IPS DF 6.9 (cell line): Measurements from ENCODE around the gene CD7.

Experiments used
- DNase-seq: peaks from one replicate; pipeline ENCODE4 v3.0.0-alpha.2; 2013; ENCODE audit warnings: low read depth, low spot score
- H3K27ac ChIP-seq: one replicate; pipeline ENCODE4 v1.5.1; 2013; ENCODE audit warnings: low read length, control low read depth
- H3K27me3 ChIP-seq: 2 replicates; pipeline ENCODE4 v1.6.1; 2013; ENCODE audit warnings: mild to moderate bottlenecking, low read length; ENCODE audit not compliant: control insufficient read depth, insufficient read depth
- H3K36me3 ChIP-seq: 2 replicates; pipeline ENCODE4 v1.6.1; 2013; ENCODE audit warnings: low read length; ENCODE audit not compliant: control insufficient read depth, insufficient read depth
- H3K4me1 ChIP-seq: 2 replicates; pipeline ENCODE4 v1.6.1; 2013; ENCODE audit warnings: low read length; ENCODE audit not compliant: control insufficient read depth, insufficient read depth
- H3K4me3 ChIP-seq: 2 replicates; pipeline ENCODE4 v1.5.1; 2013; ENCODE audit warnings: mild to moderate bottlenecking, low read length
- H3K9me3 ChIP-seq: 2 replicates; pipeline ENCODE4 v1.6.1; 2013; ENCODE audit warnings: low read length, inconsistent platforms; ENCODE audit not compliant: control insufficient read depth, insufficient read depth
- WGBS: extraction: QIAGEN DNeasy Blood & Tissue Kit; methylation state at CpG from one replicate; pipeline ENCODE4 v1.1.7; 2013; ENCODE audit warnings: mixed read lengths, missing lambda C conversion rate; ENCODE audit not compliant: insufficient read length, insufficient coverage; 5-methylcytosine and 5-hydroxymethylcytosine counted together

CD7 gene

DNA sequence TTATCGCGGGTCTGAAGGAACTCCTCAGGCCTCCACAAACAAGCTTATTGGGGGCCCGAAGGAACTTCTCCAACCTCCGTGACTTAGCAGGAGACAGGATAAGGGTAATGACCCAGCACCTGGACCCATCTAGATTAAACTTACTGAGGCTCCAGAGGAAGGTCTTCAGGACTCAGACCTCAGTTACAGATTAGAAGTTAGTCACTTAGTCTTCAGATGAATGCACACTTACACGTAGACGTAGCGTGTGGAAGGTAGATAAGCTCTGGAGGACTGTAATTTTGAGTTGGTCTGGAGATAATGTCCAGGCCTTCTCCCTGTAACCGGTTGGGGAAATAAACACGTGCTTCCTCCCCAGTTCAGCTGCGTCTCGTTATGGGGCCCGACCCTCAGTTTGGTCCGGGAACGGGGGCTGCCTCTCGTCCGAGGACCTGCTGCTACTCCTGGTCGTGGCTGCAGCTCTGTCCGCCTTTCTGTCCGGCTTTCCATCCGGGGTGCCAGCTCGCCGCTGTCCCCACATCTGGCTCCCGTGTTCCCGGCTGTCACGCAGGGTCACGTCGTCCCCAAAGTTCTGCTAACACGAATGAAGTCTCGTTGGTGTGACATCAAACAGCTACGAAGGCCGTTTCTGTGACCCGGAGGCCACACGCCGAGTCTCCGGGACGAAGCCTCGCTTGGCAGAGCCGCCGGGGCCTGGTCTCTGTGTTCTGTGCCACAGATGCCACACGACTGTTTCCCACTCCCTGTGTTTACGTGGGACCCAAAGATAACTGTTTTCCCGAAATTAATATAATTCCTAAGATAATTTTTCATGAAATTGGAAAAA lies 28.0 kb upstream of the CD7 start:
- H3K4me1 ChIP-seq, result no peaks in the 10 kb centered on the region
- no peaks in the 10 kb centered on the region; the same call in 1 of the 2 replicates for H3K36me3 ChIP-seq
- H3K27ac ChIP-seq, result no peak overlapping the region
- H3K9me3 ChIP-seq, result no peaks in the 10 kb centered on the region
- no peaks in the 10 kb centered on the region for H3K27me3 ChIP-seq
- no peak overlapping the region for H3K4me3 ChIP-seq
- no CpG with 5 or more reads among the region's 42 CpGs for WGBS
- no peak for DNase-seq

DNA sequence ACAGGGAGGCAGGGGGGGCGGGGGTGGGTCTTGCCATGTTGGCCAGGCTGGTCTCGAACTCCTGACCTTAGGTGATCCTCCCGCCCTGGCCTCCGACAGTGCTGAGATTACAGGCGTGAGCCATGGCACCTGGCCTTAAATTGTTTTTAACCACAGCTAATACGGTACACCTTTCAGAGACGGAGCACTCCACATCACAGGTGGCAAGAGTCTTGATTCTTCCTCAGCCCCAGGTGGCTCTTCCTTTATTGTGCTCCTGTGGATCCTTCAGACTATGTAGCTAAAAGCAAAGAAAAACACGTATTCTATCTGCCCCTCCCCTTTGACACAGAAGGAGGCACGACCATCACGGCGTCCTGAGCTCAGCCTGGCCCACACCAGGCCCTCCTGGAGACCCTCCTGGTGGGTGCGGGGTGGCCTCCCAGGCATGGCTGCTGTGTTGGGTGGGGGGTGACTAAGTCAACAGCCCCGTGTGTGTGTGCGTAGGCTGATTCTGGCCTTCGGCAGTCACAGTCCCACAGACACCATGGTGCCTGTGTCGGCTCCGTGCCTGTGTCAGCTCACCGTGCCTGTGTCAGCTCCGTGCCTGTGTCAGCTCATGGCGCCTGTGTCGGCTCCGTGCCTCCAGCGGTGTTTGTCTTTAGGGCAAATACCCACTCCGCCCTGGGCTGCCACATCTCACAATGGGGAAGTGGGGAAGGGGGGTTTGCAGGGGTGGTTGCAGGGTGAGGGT lies 26.9 kb upstream of the CD7 start:
- Histone ChIP-seq H3K27me3 (no peaks in the 10 kb centered on the region), H3K27ac (no peak overlapping the region), H3K4me3 (no peak overlapping the region), H3K36me3 (no peaks in the 10 kb centered on the region; the same call in 1 of the 2 replicates), H3K4me1 (peaks cover 1% of the 10 kb centered on the region; the same call in 1 of the 2 replicates), H3K9me3 (no peaks in the 10 kb centered on the region)
- WGBS, result no CpG with 5 or more reads among the region's 24 CpGs
- no peak for DNase-seq

DNA sequence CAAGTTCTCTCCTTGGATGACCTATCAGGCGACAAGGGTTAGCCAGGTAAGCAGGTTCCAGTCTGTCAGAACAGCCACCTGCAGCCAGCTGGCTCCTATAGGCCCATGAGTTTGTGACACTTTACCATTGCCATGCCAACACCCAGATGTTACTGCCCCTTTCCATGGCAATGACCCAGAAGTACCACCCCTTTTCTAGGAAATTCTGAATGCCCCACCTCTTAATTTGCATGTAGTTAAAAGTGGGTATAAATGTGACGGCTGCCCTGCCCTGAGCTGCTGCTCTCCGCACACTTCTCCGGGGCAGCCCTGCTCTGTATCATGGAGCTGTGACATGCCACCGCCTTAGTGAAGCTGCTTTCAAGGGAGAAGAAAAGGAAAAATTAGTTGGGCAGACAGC lies 26.2 kb upstream of the CD7 start:
- Histone ChIP-seq H3K4me1 (peaks cover 2% of the 10 kb centered on the region; the same call in 1 of the 2 replicates), H3K27me3 (no peaks in the 10 kb centered on the region), H3K4me3 (no peak overlapping the region), H3K27ac (no peak overlapping the region), H3K9me3 (no peaks in the 10 kb centered on the region), H3K36me3 (no peaks in the 10 kb centered on the region; the same call in 1 of the 2 replicates)
- WGBS, result no CpG with 5 or more reads among the region's 5 CpGs
- DNase-seq, result no peak

DNA sequence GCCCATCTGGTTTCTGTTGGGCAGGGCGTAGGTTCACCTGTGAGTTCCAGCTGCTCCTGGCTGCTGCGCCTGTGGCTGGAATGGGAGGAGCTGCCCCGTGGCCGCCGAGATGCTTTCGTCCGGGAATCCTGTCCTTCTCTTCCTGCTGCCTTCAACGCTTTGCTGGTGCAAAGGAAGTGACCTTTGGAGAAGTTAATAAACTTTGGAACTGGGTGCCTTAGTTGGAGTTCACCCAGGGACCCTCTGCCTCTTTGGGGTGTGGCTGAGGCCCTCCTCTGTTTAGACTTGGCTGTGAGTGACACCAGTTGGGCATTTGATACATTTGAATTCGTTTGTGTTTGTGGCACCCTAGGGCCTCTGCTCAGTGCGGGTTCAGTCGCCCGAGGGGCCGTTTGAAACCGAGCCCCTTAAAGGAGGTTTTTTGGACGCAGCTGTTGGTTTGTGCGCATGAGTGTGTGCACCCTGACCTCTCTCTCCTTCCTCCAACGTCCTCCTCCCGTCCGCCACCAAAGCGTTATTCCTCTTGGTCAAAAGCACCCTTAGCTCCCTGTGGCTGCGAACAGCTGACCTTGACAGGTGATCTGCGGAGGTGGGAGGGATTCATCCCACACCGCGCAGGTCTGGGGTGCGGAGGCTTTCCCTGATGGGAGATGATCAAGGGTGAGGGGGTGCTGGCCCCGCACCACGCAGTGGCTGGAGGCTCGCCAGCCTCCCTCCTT lies 25.1 kb upstream of the CD7 start:
- no peaks in the 10 kb centered on the region for H3K27me3 ChIP-seq
- WGBS, result no CpG with 5 or more reads among the region's 28 CpGs
- H3K27ac ChIP-seq, result no peak overlapping the region
- no peaks in the 10 kb centered on the region for H3K9me3 ChIP-seq
- no peaks in the 10 kb centered on the region; the same call in 1 of the 2 replicates for H3K36me3 ChIP-seq
- no peak overlapping the region for H3K4me3 ChIP-seq
- DNase-seq, result no peak
- H3K4me1 ChIP-seq, result peaks cover 2% of the 10 kb centered on the region; the same call in 1 of the 2 replicates

DNA sequence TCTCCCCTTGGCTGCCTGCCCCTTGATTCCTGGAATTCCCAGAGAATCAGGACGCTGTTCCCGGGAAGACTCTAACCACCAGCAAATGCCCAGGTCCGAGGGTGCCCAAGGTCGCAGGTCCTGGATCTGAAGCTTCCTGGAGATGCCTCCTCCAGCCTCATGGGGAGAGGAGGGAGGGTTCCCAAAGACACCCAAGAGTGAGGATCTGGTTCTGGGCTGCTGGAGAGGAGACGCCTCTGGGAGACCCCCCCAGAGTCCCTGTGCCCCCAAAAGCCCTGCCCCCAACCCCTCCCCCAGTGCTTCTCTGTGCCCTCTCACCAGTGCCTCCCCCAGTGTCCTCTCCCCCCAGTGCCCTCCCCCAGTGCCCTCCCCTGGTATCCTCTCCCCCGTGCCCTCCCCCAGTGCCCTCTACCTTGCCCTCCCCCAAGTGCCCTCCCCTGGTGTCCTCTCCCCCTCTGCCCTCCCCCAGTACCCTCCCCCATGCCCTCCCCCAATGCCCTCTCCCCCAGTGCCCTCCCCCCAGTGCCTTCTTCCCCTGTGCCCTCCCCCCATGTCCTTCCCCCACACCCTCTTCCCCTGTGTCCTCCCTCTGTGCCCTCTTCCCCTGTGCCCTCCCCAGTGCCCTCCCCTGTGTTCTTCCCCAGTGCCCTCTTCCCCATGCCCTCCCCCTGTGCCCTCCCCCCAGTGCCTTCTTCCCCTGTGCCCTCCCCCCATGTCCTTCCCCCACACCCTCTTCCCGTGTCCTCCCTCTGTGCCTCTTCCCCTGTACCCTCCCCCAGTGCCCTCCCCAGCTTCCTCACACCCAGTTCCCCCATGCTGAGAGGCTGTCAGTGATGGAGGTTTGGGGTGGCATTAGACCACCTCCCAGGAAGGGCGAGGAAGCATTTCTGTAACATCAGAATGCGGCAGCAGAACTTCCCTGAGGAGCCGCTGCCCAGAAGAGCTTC lies 22.5 kb upstream of the CD7 start:
- no CpG with 5 or more reads among the region's 10 CpGs for WGBS
- peaks cover 4% of the 10 kb centered on the region for H3K4me1 ChIP-seq
- no peak overlapping the region for H3K27ac ChIP-seq
- DNase-seq, result no peak
- no peak overlapping the region for H3K4me3 ChIP-seq
- H3K9me3 ChIP-seq, result no peaks in the 10 kb centered on the region
- no peaks in the 10 kb centered on the region; the same call in 1 of the 2 replicates for H3K36me3 ChIP-seq
- H3K27me3 ChIP-seq, result peaks cover 4% of the 10 kb centered on the region; the same call in 1 of the 2 replicates

DNA sequence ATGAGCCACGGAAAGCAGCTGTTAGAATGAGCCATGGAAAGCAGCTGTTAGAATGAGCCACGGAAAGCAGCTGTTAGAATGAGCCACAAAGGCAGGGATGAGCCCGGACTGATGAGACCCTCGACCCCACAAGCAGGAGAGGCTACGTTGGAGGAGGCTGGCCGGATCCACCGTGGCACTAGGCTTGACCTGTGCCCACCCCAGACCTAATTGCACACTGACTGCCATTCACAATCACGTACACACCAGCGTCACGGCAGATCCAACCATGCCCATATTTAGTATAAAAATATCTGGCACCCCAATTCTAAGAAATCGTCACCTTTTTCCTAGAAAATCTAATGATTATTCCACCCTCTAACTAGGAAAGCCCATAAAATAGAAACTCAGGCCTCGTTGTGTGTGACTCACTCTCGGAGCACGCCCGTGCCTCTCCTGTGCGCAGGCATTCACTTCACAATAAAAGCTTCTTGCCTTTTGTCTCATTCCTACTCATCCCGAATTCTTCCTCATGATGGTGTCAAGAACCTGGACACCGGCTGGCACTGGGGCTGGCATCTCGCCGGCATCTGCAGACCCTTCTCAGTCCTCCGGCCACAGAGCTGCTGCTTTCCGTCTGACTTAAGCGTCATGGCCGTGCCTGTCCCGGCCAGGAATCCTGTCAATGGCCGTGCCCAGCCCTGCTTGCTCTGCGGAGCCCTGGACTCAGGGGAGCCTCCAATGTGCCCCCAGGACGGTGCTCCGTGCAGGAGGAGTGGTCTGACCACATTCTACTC lies 21.6 kb upstream of the CD7 start:
- no CpG with 5 or more reads among the region's 29 CpGs for WGBS
- no peaks in the 10 kb centered on the region for H3K9me3 ChIP-seq
- peaks cover 12% of the 10 kb centered on the region for H3K27me3 ChIP-seq
- H3K27ac ChIP-seq, result no peak overlapping the region
- H3K4me3 ChIP-seq, result no peak overlapping the region
- H3K36me3 ChIP-seq, result no peaks in the 10 kb centered on the region; the same call in 1 of the 2 replicates
- H3K4me1 ChIP-seq, result peaks cover 4% of the 10 kb centered on the region
- DNase-seq, result no peak

DNA sequence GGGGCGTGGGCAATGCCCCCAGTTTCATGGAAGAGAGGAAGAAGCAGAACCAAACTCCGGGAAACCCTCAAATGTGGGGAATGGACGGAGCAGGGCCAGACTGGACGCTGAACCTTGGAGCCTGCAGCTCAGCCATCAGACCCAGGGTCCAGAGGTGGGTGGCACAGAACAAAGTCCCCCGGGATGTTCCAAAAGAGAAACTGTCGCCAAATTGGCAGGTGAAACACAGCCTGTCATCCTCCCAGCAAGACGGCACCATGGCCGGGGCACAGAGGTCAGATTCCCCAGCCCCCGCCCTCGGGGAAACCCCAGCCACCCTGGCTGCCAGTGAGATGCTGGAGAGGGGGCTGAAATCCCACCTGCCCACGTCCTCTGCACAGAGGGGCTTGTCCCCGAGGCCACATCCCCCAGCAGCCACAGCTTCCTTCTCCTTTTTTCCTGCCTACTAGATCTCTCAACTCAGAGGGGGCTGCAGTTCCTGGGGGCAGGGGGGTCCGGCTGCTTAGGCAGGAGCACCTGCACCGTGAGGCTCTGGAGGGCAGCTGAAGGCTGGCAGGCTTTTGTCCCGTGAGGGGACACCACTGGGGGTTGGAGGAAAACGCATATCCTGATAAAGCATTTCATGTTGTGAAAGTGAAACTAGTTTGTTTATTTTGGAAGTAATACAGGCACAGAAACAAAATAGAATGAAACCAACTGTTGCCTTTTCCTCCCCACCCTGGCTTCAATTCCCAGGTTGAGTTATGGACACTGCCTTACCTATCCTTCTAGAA lies 17.4 kb upstream of the CD7 start:
- Histone ChIP-seq H3K27ac (no peak overlapping the region), H3K4me3 (no peak overlapping the region), H3K9me3 (no peaks in the 10 kb centered on the region), H3K27me3 (peaks cover 26% of the 10 kb centered on the region), H3K36me3 (no peaks in the 10 kb centered on the region), H3K4me1 (peaks cover 9% of the 10 kb centered on the region)
- no peak for DNase-seq
- no CpG with 5 or more reads among the region's 16 CpGs for WGBS

DNA sequence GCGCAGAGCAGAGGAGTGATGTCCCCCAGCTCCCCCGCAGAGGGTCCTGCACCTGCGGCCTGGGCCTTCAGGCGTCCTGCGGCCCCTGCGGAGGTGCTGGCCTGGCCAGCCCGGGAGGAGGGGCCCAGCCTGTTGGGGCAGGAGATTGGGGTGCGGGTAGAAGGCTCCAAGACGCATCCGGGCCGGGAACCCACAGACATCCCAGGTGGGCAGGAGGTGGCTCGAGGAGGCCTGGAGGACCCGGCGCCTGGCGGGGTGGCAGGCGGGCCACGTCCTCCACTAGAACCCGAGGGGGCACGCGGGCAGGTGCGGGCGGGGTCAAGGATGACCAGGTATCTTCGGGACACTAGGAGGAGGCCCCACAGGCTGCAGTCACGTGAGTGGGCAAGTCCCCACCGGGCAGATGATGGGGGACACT lies 16.8 kb upstream of the CD7 start:
- Histone ChIP-seq H3K4me1 (peaks cover 7% of the 10 kb centered on the region), H3K4me3 (no peak overlapping the region), H3K9me3 (no peaks in the 10 kb centered on the region), H3K27ac (no peak overlapping the region), H3K36me3 (no peaks in the 10 kb centered on the region), H3K27me3 (peaks cover 26% of the 10 kb centered on the region)
- no CpG with 5 or more reads among the region's 25 CpGs for WGBS
- no peak for DNase-seq
